HCT116 (cell line): ENCODE measurements around the gene MEIS2.

Source experiments
- CTCF ChIP-seq, 3 experiments: fragments of 200-600 bp in 1 of 3; sonication (generic) in 1 of 3; IDR thresholded peaks in 2 of 3; conservative IDR thresholded peaks in 1 of 3; 2 replicates each; pipeline ENCODE4 v1.5.1; 2012 to 2017; ENCODE audit warnings: low read depth in 2 of 3, low read length in 2 of 3, antibody characterized with exemption in 1 of 3, borderline replicate concordance in 1 of 3, control low read depth in 1 of 3, mild to moderate bottlenecking in 1 of 3, mixed read lengths in 1 of 3, mixed run types in 1 of 3, moderate library complexity in 1 of 3; ENCODE audit not compliant: insufficient read depth in 1 of 3
- EGR1 ChIP-seq: IDR thresholded peaks from 2 replicates; pipeline ENCODE4 v1.6.1; 2012; ENCODE audit warnings: low read depth
- EZH2 ChIP-seq: fragments of 200-600 bp; sonication (generic); IDR thresholded peaks from 2 replicates; pipeline ENCODE4 v1.6.1; 2017; ENCODE audit warnings: antibody characterized with exemption, mixed run types
- JUND ChIP-seq: IDR thresholded peaks from 2 replicates; pipeline ENCODE4 v1.6.1; 2012
- POLR2A ChIP-seq: IDR thresholded peaks from 2 replicates; pipeline ENCODE4 v1.7.0; 2011; ENCODE audit warnings: borderline replicate concordance; ENCODE audit not compliant: insufficient read depth, insufficient read length; ENCODE audit errors: extremely low read depth
- RAD21 ChIP-seq: IDR thresholded peaks from 2 replicates; pipeline ENCODE4 v1.6.1; 2012; ENCODE audit warnings: low read depth, mild to moderate bottlenecking
- REST ChIP-seq: IDR thresholded peaks from 2 replicates; pipeline ENCODE4 v1.6.1; 2012; ENCODE audit warnings: low read depth
- SIN3A ChIP-seq: IDR thresholded peaks from 2 replicates; pipeline ENCODE4 v1.6.1; 2012; ENCODE audit warnings: low read depth
- YY1 ChIP-seq: IDR thresholded peaks from 2 replicates; pipeline ENCODE4 v1.6.1; 2011; ENCODE audit warnings: low read length, low read depth, moderate library complexity, mild to moderate bottlenecking; ENCODE audit not compliant: insufficient replicate concordance; ENCODE audit errors: extremely low read depth
- ZBTB33 ChIP-seq: IDR thresholded peaks from 2 replicates; pipeline ENCODE4 v1.6.1; 2011; ENCODE audit warnings: mild to moderate bottlenecking, low read length, moderate library complexity; ENCODE audit not compliant: insufficient replicate concordance; ENCODE audit errors: extremely low read depth

GRCh38 chr15:37103163-37103435, 2.8 kb upstream of the MEIS2 start:
- TF ChIP-seq CTCF (IDR thresholded peaks at IDR 0.05 in 2 of 3, conservative IDR thresholded peaks at IDR 0.05 in 1 of 3; ENCODE audit: borderline replicate concordance in 1 of 3, insufficient read depth in 1 of 3, low read depth in 2 of 3, low read length in 2 of 3) (no peak), ZBTB33 (no peak), YY1 (no peak), POLR2A (no peak), JUND (no peak), SIN3A (no peak), EZH2 (no peak), RAD21 (no peak), EGR1 (no peak), REST (no peak)
